HG03354 (cell line): ENCODE measurements around the gene HS3ST3B1.

Experiments
- ATAC-seq: cut with Tn5 transposase; IDR thresholded peaks from one replicate; pipeline ENCODE4 v1.9.1; 2021; ENCODE audit warnings: mild to moderate bottlenecking; ENCODE audit not compliant: unreplicated experiment, poor library complexity, severe bottlenecking

Gene HS3ST3B1

GRCh38 chr17:14300575-14301278, at the start of gene HS3ST3B1:
HS3ST3B1 (plus strand) TSS chr17:14301081; CDS start chr17:14301519, 438 bp downstream.
- ATAC-seq, result peak; percentile 86

GRCh38 chr17:14261406-14261805, 39.5 kb upstream of the HS3ST3B1 start:
- no peak for ATAC-seq

- no peak for ATAC-seq
Observed at GRCh38 chr17:14268264-14268663, 32.6 kb upstream of the HS3ST3B1 start.

- ATAC-seq, result no peak
Observed at GRCh38 chr17:14269473-14269872, 31.4 kb upstream of the HS3ST3B1 start.

GRCh38 chr17:14270508-14270907, 30.4 kb upstream of the HS3ST3B1 start:
- no peak for ATAC-seq

- no peak for ATAC-seq
Observed at GRCh38 chr17:14276535-14277250, 24.2 kb upstream of the HS3ST3B1 start.

GRCh38 chr17:14281530-14281929, 19.4 kb upstream of the HS3ST3B1 start:
- no peak for ATAC-seq

- ATAC-seq, result no peak
Observed at GRCh38 chr17:14282726-14283125, 18.2 kb upstream of the HS3ST3B1 start.

- ATAC-seq, result no peak
Observed at GRCh38 chr17:14289162-14289561, 11.7 kb upstream of the HS3ST3B1 start.

GRCh38 chr17:14294876-14295275, 6.0 kb upstream of the HS3ST3B1 start:
- ATAC-seq, result no peak

GRCh38 chr17:14295676-14296075, 5.2 kb upstream of the HS3ST3B1 start:
- no peak for ATAC-seq

GRCh38 chr17:14296166-14296910, 4.5 kb upstream of the HS3ST3B1 start:
- ATAC-seq, result no peak

- ATAC-seq, result no peak
Observed at GRCh38 chr17:14297161-14297851, 3.6 kb upstream of the HS3ST3B1 start.

- no peak for ATAC-seq
Observed at GRCh38 chr17:14298221-14298946, 2.5 kb upstream of the HS3ST3B1 start.

- no peak for ATAC-seq
Observed at GRCh38 chr17:14298947-14299279, 2.0 kb upstream of the HS3ST3B1 start.

GRCh38 chr17:14299280-14300141, 1.4 kb upstream of the HS3ST3B1 start:
- ATAC-seq, result no peak

GRCh38 chr17:14301279-14302090, 604 bp downstream of the HS3ST3B1 start:
- peak; percentile 7 for ATAC-seq

- peak; percentile 35 for ATAC-seq
Observed at GRCh38 chr17:14302091-14302430, 1.2 kb downstream of the HS3ST3B1 start.
